ENCODE data around the gene MAN1A2.

DNA sequence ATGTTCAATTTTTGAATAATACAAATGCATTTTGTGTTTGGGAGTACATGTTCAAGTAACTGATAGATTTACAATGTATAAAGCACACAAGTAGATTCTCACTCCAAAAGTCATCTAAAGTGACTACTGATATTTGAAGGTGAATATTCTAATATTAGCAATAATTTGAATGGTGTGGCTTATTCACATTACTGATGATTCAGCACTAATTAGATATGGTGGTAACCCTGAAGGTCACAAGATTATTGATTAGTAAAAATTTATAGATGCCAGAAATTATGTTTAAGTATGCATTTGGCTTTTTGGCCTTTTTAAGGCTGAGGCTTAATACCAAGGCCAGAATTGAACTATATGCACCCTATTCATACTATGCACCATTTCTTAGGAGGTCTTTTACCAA is 186.2 kb downstream of the MAN1A2 start:
- TF ChIP-seq, protein P1, sequence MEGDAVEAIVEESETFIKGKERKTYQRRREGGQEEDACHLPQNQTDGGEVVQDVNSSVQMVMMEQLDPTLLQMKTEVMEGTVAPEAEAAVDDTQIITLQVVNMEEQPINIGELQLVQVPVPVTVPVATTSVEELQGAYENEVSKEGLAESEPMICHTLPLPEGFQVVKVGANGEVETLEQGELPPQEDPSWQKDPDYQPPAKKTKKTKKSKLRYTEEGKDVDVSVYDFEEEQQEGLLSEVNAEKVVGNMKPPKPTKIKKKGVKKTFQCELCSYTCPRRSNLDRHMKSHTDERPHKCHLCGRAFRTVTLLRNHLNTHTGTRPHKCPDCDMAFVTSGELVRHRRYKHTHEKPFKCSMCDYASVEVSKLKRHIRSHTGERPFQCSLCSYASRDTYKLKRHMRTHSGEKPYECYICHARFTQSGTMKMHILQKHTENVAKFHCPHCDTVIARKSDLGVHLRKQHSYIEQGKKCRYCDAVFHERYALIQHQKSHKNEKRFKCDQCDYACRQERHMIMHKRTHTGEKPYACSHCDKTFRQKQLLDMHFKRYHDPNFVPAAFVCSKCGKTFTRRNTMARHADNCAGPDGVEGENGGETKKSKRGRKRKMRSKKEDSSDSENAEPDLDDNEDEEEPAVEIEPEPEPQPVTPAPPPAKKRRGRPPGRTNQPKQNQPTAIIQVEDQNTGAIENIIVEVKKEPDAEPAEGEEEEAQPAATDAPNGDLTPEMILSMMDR (IDR thresholded peaks at IDR 0.05) = no peak
- TF ChIP-seq POLR2A (IDR thresholded peaks at IDR 0.05) = no peak

Measured in heart left ventricle (tissue), 13 donors.